HK-2 (cell line): ENCODE data around the gene CACNA1A.
"Not testable (repeated sequence)": the region's sequence is repeated elsewhere in the genome, so short reads cannot be mapped to it uniquely, and the experiment has no call there.

Experiments used
- DNase-seq: peaks from one replicate; pipeline ENCODE4 v3.0.0-alpha.2; 2018; ENCODE audit not compliant: unreplicated experiment

Gene CACNA1A

GRCh38 chr19:13277104-13277809 lies 229.0 kb downstream of the CACNA1A start:
- DNase-seq, result peak; percentile 58

- DNase-seq, result no peak
Observed at GRCh38 chr19:13275016-13275722, 231.1 kb downstream of the CACNA1A start.

- no peak for DNase-seq
Observed at GRCh38 chr19:13270514-13271105, 235.7 kb downstream of the CACNA1A start.

- DNase-seq, result no peak
Observed at GRCh38 chr19:13269348-13269747, 236.9 kb downstream of the CACNA1A start.

GRCh38 chr19:13267889-13268288 lies 238.4 kb downstream of the CACNA1A start:
- DNase-seq, result no peak

- DNase-seq, result no peak
Observed at GRCh38 chr19:13267131-13267530, 239.1 kb downstream of the CACNA1A start.

- DNase-seq, result no peak
Observed at GRCh38 chr19:13262450-13262849, 243.8 kb downstream of the CACNA1A start.

- peak; percentile 11 for DNase-seq
Observed at GRCh38 chr19:13260883-13261653, 245.2 kb downstream of the CACNA1A start.

- DNase-seq, result no peak
Observed at GRCh38 chr19:13256918-13257317, 249.4 kb downstream of the CACNA1A start.

GRCh38 chr19:13256398-13256797 lies 249.9 kb downstream of the CACNA1A start:
- not testable (repeated sequence) for DNase-seq

GRCh38 chr19:13255719-13256059 lies 250.6 kb downstream of the CACNA1A start:
- no peak for DNase-seq

- DNase-seq, result no peak
Observed at GRCh38 chr19:13255041-13255718, 251.1 kb downstream of the CACNA1A start.

- DNase-seq, result no peak
Observed at GRCh38 chr19:13252569-13253335, 253.5 kb downstream of the CACNA1A start.

GRCh38 chr19:13244920-13245319 lies 261.4 kb downstream of the CACNA1A start:
- DNase-seq, result no peak

- no peak for DNase-seq
Observed at GRCh38 chr19:13241231-13242104, 264.8 kb downstream of the CACNA1A start.

- DNase-seq, result no peak
Observed at GRCh38 chr19:13240312-13241022, 265.8 kb downstream of the CACNA1A start.

GRCh38 chr19:13238891-13239534 lies 267.3 kb downstream of the CACNA1A start:
- DNase-seq, result no peak

- DNase-seq, result peak; percentile 32
Observed at GRCh38 chr19:13234518-13234917, 271.8 kb downstream of the CACNA1A start.

GRCh38 chr19:13231663-13232062 lies 274.6 kb downstream of the CACNA1A start:
- no peak for DNase-seq
